H9 (cell line): ENCODE results near the gene SPECC1. TPM values are rescaled to one million over a fixed set of nuclear protein-coding genes. Genes with fewer than 3 reads are reported as not detected.

Experiments
- DNase-seq: peaks from one replicate; pipeline ENCODE4 v3.0.0-alpha.2; 2017
- H2AFZ ChIP-seq: one replicate; pipeline ENCODE4 v1.6.1; 2013; ENCODE audit warnings: mild to moderate bottlenecking, low read length, control low read depth, moderate library complexity
- H2AK5ac ChIP-seq: 2 replicates; pipeline ENCODE4 v1.6.1; 2013; ENCODE audit warnings: low read length, control low read depth, mixed read lengths; ENCODE audit not compliant: insufficient read length
- H2BK120ac ChIP-seq: one replicate; pipeline ENCODE4 v1.6.1; 2013; ENCODE audit warnings: low read depth, mild to moderate bottlenecking, low read length, control low read depth, inconsistent platforms; ENCODE audit not compliant: poor library complexity, severe bottlenecking
- H2BK12ac ChIP-seq: 2 replicates; pipeline ENCODE4 v1.6.1; 2013; ENCODE audit warnings: low read length, control low read depth, mixed read lengths, low read depth; ENCODE audit not compliant: insufficient read length
- H2BK15ac ChIP-seq: 2 replicates; pipeline ENCODE4 v1.6.1; 2013; ENCODE audit warnings: low read depth, low read length, control low read depth
- H2BK20ac ChIP-seq: one replicate; pipeline ENCODE4 v1.6.1; 2013; ENCODE audit warnings: low read depth, mild to moderate bottlenecking, low read length, control low read depth, inconsistent platforms; ENCODE audit not compliant: poor library complexity, severe bottlenecking
- H2BK5ac ChIP-seq: 2 replicates; pipeline ENCODE4 v1.6.1; 2013; ENCODE audit warnings: low read length, control low read depth, mixed read lengths; ENCODE audit not compliant: insufficient read length
- H3K14ac ChIP-seq: 2 replicates; pipeline ENCODE4 v1.6.1; 2013; ENCODE audit warnings: low read length, control low read depth; ENCODE audit not compliant: insufficient read depth
- H3K18ac ChIP-seq: 2 replicates; pipeline ENCODE4 v1.6.1; 2013; ENCODE audit warnings: low read depth, mild to moderate bottlenecking, mixed read lengths, low read length, control low read depth; ENCODE audit not compliant: insufficient read length
- H3K23ac ChIP-seq: 2 replicates; pipeline ENCODE4 v1.6.1; 2013; ENCODE audit warnings: low read length, control low read depth, mixed read lengths, low read depth; ENCODE audit not compliant: insufficient read length
- H3K23me2 ChIP-seq: 2 replicates; pipeline ENCODE4 v1.6.1; 2013; ENCODE audit warnings: low read depth, mild to moderate bottlenecking, mixed read lengths, low read length, control low read depth; ENCODE audit not compliant: insufficient read length, poor library complexity, severe bottlenecking
- H3K27ac ChIP-seq: 2 replicates; pipeline ENCODE4 v1.5.1; 2013; ENCODE audit warnings: low read length, control low read depth, mixed read lengths, low read depth; ENCODE audit not compliant: insufficient read length
- H3K27me3 ChIP-seq: 2 replicates; pipeline ENCODE4 v1.6.1; 2013; ENCODE audit warnings: low read length, control low read depth, inconsistent platforms; ENCODE audit not compliant: insufficient read depth
- H3K4ac ChIP-seq: 2 replicates; pipeline ENCODE4 v1.6.1; 2013; ENCODE audit warnings: low read depth, mild to moderate bottlenecking, control low read depth, inconsistent platforms, low read length, moderate library complexity
- H3K4me1 ChIP-seq: 2 replicates; pipeline ENCODE4 v1.6.1; 2013; ENCODE audit warnings: low read length, control low read depth, inconsistent platforms; ENCODE audit not compliant: insufficient read depth
- H3K4me2 ChIP-seq: 2 replicates; pipeline ENCODE4 v1.6.1; 2013; ENCODE audit warnings: low read length, control low read depth, mixed read lengths; ENCODE audit not compliant: insufficient read length, insufficient read depth
- H3K56ac ChIP-seq: 2 replicates; pipeline ENCODE4 v1.6.1; 2013; ENCODE audit warnings: low read depth, mild to moderate bottlenecking, mixed read lengths, low read length, control low read depth; ENCODE audit not compliant: insufficient read length
- H3K79me1 ChIP-seq: 2 replicates; pipeline ENCODE4 v1.6.1; 2013; ENCODE audit warnings: low read depth, mild to moderate bottlenecking, moderate library complexity, low read length, control low read depth, inconsistent platforms; ENCODE audit not compliant: insufficient read depth, poor library complexity, severe bottlenecking
- H3K79me2 ChIP-seq: 2 replicates; pipeline ENCODE4 v1.6.1; 2013; ENCODE audit warnings: low read length, control low read depth, inconsistent platforms; ENCODE audit not compliant: insufficient read depth
- H3K9ac ChIP-seq: 2 replicates; pipeline ENCODE4 v1.6.1; 2013; ENCODE audit warnings: low read length, control low read depth, mixed read lengths; ENCODE audit not compliant: insufficient read length; ENCODE audit errors: extremely low read depth
- H3K9me3 ChIP-seq: one replicate; pipeline ENCODE4 v1.6.1; 2013; ENCODE audit warnings: low read depth, low read length, inconsistent platforms; ENCODE audit not compliant: control insufficient read depth
- H3T11ph ChIP-seq: one replicate; pipeline ENCODE4 v1.6.1; 2013; ENCODE audit warnings: mild to moderate bottlenecking, low read length, control low read depth, inconsistent platforms
- H4K20me1 ChIP-seq: one replicate; pipeline ENCODE4 v1.6.1; 2013; ENCODE audit not compliant: control insufficient read depth, insufficient read length, insufficient read depth
- H4K5ac ChIP-seq: 2 replicates; pipeline ENCODE4 v1.6.1; 2013; ENCODE audit warnings: low read depth, mild to moderate bottlenecking, mixed read lengths, low read length, control low read depth; ENCODE audit not compliant: insufficient read length
- H4K8ac ChIP-seq: replicated peaks from 2 replicates; pipeline ENCODE4 v1.6.1; 2013; ENCODE audit warnings: low read length, control low read depth, mixed read lengths, low read depth; ENCODE audit not compliant: insufficient read length
- H4K91ac ChIP-seq: 2 replicates; pipeline ENCODE4 v1.6.1; 2013; ENCODE audit warnings: low read depth, mild to moderate bottlenecking, moderate library complexity, mixed read lengths, low read length, control low read depth; ENCODE audit not compliant: insufficient read length
- H3K27ac Mint-ChIP-seq, 3 experiments: 2 replicates in 2 of 3; 3 replicates in 1 of 3; pipeline ENCODE4 v1.8.0; 2020 to 2021; ENCODE audit warnings: mixed read lengths in 3 of 3, mild to moderate bottlenecking in 1 of 3, moderate library complexity in 1 of 3
- H3K27me3 Mint-ChIP-seq: 2 replicates; pipeline ENCODE4 v1.8.0; 2021; ENCODE audit warnings: low read depth, mild to moderate bottlenecking, moderate library complexity, mixed read lengths
- H3K36me3 Mint-ChIP-seq, 3 experiments: 2 replicates in 2 of 3; 3 replicates in 1 of 3; pipeline ENCODE4 v1.8.0; 2020 to 2021; ENCODE audit warnings: low read depth in 3 of 3, mixed read lengths in 3 of 3; ENCODE audit not compliant: insufficient read depth in 1 of 3
- H3K4me1 Mint-ChIP-seq, 2 experiments: 2 replicates each; pipeline ENCODE4 v1.8.0; 2020; ENCODE audit warnings: mixed read lengths in 2 of 2
- H3K4me3 Mint-ChIP-seq, 2 experiments: 2 replicates in 1 of 2; 3 replicates in 1 of 2; pipeline ENCODE4 v1.8.0; 2020 to 2021; ENCODE audit warnings: mild to moderate bottlenecking in 2 of 2, mixed read lengths in 2 of 2, moderate library complexity in 1 of 2
- H3K9me3 Mint-ChIP-seq, 2 experiments: 2 replicates in 1 of 2; 3 replicates in 1 of 2; pipeline ENCODE4 v1.8.0; 2020; ENCODE audit warnings: mild to moderate bottlenecking in 2 of 2, mixed read lengths in 2 of 2, moderate library complexity in 1 of 2
- CTCF ChIP-seq: fragments of 200-600 bp; sonication (generic); conservative IDR thresholded peaks from 3 replicates; pipeline ENCODE4 v1.8.0; 2021; ENCODE audit warnings: antibody characterized with exemption, mild to moderate bottlenecking
- WGBS: extraction: QIAGEN DNeasy Blood & Tissue Kit; methylation state at CpG from one replicate; pipeline ENCODE4 v1.1.7; 2013; ENCODE audit warnings: missing lambda C conversion rate, low lambda C conversion rate, mixed read lengths; ENCODE audit not compliant: insufficient read length; ENCODE audit errors: extremely low coverage; 5-methylcytosine and 5-hydroxymethylcytosine counted together
- total RNA-seq: library from RNA; stranded (reverse); gene quantifications from 2 replicates; pipeline ENCODE4 v1.2.1, GENCODE V29; 2021

Gene SPECC1
- total RNA-seq, 1 experiment from 2014 or later = 65.7 TPM

- H2BK15ac ChIP-seq = no peak overlapping the region
- H3K27ac Mint-ChIP-seq = no peak overlapping the region
- no peak overlapping the region for H3K4me3 Mint-ChIP-seq
- no peak overlapping the region for H2BK20ac ChIP-seq
- H2BK120ac ChIP-seq = no peak overlapping the region
- H3K79me2 ChIP-seq = no peaks in the 10 kb centered on the region
- H3K9me3 Mint-ChIP-seq = no peaks in the 10 kb centered on the region
- no peaks in the 10 kb centered on the region for H3K27me3 ChIP-seq
- no peak overlapping the region for H2AFZ ChIP-seq
- peaks cover 15 to 17% of the 10 kb centered on the region in 2 experiments for H3K4me1 Mint-ChIP-seq
- no peak overlapping the region for H4K8ac ChIP-seq
- H3K27ac ChIP-seq = no peak overlapping the region
- DNase-seq = no peak
- no peak overlapping the region for H3K23ac ChIP-seq
- no peak overlapping the region for H3K9ac ChIP-seq
- no CpG with 5 or more reads among the region's 4 CpGs for WGBS
- H3K14ac ChIP-seq = no peak overlapping the region
- H3K4ac ChIP-seq = no peak overlapping the region
- H3K9me3 ChIP-seq = no peaks in the 10 kb centered on the region
- no peak overlapping the region for H2BK5ac ChIP-seq
- no peak overlapping the region for H4K5ac ChIP-seq
- no peak overlapping the region for H3T11ph ChIP-seq
- H3K56ac ChIP-seq = no peak overlapping the region
- H4K91ac ChIP-seq = no peak overlapping the region
- no peak for TF ChIP-seq CTCF
- H2AK5ac ChIP-seq = no peak overlapping the region
- H3K18ac ChIP-seq = no peak overlapping the region
- no peaks in the 10 kb centered on the region for H3K79me1 ChIP-seq
- H2BK12ac ChIP-seq = no peak overlapping the region
- H4K20me1 ChIP-seq = no peaks in the 10 kb centered on the region
- H3K4me1 ChIP-seq = peaks cover 8% of the 10 kb centered on the region; the same call in 1 of the 2 replicates
- no peaks in the 10 kb centered on the region for H3K27me3 Mint-ChIP-seq
- H3K36me3 Mint-ChIP-seq = no peaks in the 10 kb centered on the region
- no peaks in the 10 kb centered on the region for H3K23me2 ChIP-seq
- no peak overlapping the region for H3K4me2 ChIP-seq
These were observed 58.6 kb downstream of the SPECC1 start for GRCh38 chr17:20067711-20068110.
